MM.1S (cell line): ENCODE data around the gene B4GALNT1.
"Not testable (repeated sequence)": the region's sequence is repeated elsewhere in the genome, so short reads cannot be mapped to it uniquely, and the experiment has no call there.

Source experiments
- CTCF ChIP-seq: fragments of 300-600 bp; sonication (generic); IDR thresholded peaks from 2 replicates; pipeline ENCODE4 v1.5.1; 2016; ENCODE audit warnings: antibody characterized with exemption, low read length, mixed read lengths
- EZH2 ChIP-seq: fragments of 300-600 bp; sonication (generic); optimal IDR thresholded peaks from 2 replicates; pipeline ENCODE3; 2017; ENCODE audit warnings: low read depth, mild to moderate bottlenecking, antibody characterized with exemption, low read length, mixed read lengths
- EZH2phosphoT487 ChIP-seq: fragments of 300-600 bp; sonication (generic); IDR thresholded peaks from 2 replicates; pipeline ENCODE4 v1.6.1; 2018; ENCODE audit warnings: antibody characterized with exemption, low read length

- TF ChIP-seq CTCF, EZH2phosphoT487, EZH2: not testable (repeated sequence)
Observed at GRCh38 chr12:57656408-57656807, 23.4 kb upstream of the B4GALNT1 start.
